Skeletal muscle tissue (tissue), 4 donors: Measurements from ENCODE around the gene KIF13A. TPM values are rescaled to one million over a fixed set of nuclear protein-coding genes. Genes with fewer than 3 reads are reported as not detected.

Source experiments
- H3K27ac ChIP-seq: one replicate; pipeline ENCODE4 v1.7.0; 2013; ENCODE audit warnings: mild to moderate bottlenecking, low read depth, low read length, inconsistent platforms
- H3K27me3 ChIP-seq, 3 donors: one replicate each; pipeline ENCODE4 v1.7.0; 2013; ENCODE audit warnings: low read length in 3 of 3; ENCODE audit not compliant: control insufficient read depth in 3 of 3, insufficient read depth in 3 of 3
- H3K36me3 ChIP-seq, 3 donors: one replicate each; pipeline ENCODE4 v1.7.0; 2013; ENCODE audit warnings: low read length in 3 of 3; ENCODE audit not compliant: control insufficient read depth in 3 of 3, insufficient read depth in 3 of 3
- H3K4me1 ChIP-seq, 3 donors: one replicate each; pipeline ENCODE4 v1.7.0; 2013; ENCODE audit warnings: low read length in 3 of 3, mild to moderate bottlenecking in 3 of 3; ENCODE audit not compliant: control insufficient read depth in 3 of 3, insufficient read depth in 3 of 3
- H3K4me3 ChIP-seq, 3 donors: one replicate each; pipeline ENCODE4 v1.7.0; 2013; ENCODE audit warnings: low read length in 3 of 3
- H3K9ac ChIP-seq, 3 donors: one replicate each; pipeline ENCODE4 v1.7.0; 2013; ENCODE audit warnings: low read length in 3 of 3, mild to moderate bottlenecking in 3 of 3, moderate library complexity in 2 of 3, low read depth in 1 of 3
- H3K9me3 ChIP-seq, 3 donors: one replicate each; pipeline ENCODE4 v1.7.0; 2013; ENCODE audit warnings: low read length in 3 of 3; ENCODE audit not compliant: control insufficient read depth in 3 of 3
- total RNA-seq: library from RNA; depleted of rRNA; stranded (reverse); fragments of >200 nt; gene quantifications from one replicate; pipeline ENCODE4 v1.2.3, GENCODE V29; 2014
- donor health status: Osteomylitis.

The KIF13A gene
- total RNA-seq, 1 donor from 2014 or later: 44.9 TPM

GRCh38 chr6:17879184-17879583 lies 108.3 kb downstream of the KIF13A start:
- Histone ChIP-seq H3K4me1 (peaks cover 4 to 17% (median 9%) of the 10 kb centered on the region in 3 donors), H3K4me3 (no peak overlapping the region)

GRCh38 chr6:17878734-17879133 lies 108.7 kb downstream of the KIF13A start:
- Histone ChIP-seq H3K27me3 (no peaks in the 10 kb centered on the region), H3K9me3 (no peaks in the 10 kb centered on the region), H3K4me3 (no peak overlapping the region), H3K9ac (no peak overlapping the region), H3K27ac (no peak overlapping the region), H3K36me3 (no peaks in the 10 kb centered on the region), H3K4me1 (peaks cover 4 to 17% (median 8%) of the 10 kb centered on the region in 3 donors)

More at GRCh38 chr6:17879184-17879583, 108.3 kb downstream of the KIF13A start:
- Histone ChIP-seq H3K9ac (no peak overlapping the region), H3K27me3 (no peaks in the 10 kb centered on the region), H3K27ac (no peak overlapping the region), H3K36me3 (no peaks in the 10 kb centered on the region), H3K9me3 (no peaks in the 10 kb centered on the region)

GRCh38 chr6:17877895-17878440 lies 109.5 kb downstream of the KIF13A start:
- no peaks in the 10 kb centered on the region for H3K9me3 ChIP-seq
- no peak overlapping the region for H3K9ac ChIP-seq
- H3K27ac ChIP-seq: no peak overlapping the region
- peaks cover 4 to 20% (median 8%) of the 10 kb centered on the region in 3 donors for H3K4me1 ChIP-seq
- H3K4me3 ChIP-seq: no peak overlapping the region
- no peaks in the 10 kb centered on the region for H3K27me3 ChIP-seq
- no peaks in the 10 kb centered on the region for H3K36me3 ChIP-seq

- Histone ChIP-seq H3K4me1 (peaks cover 4 to 20% (median 8%) of the 10 kb centered on the region in 3 donors), H3K36me3 (no peaks in the 10 kb centered on the region), H3K27me3 (no peaks in the 10 kb centered on the region), H3K27ac (no peak overlapping the region), H3K4me3 (no peak overlapping the region), H3K9ac (no peak overlapping the region), H3K9me3 (no peaks in the 10 kb centered on the region)
Observed at GRCh38 chr6:17877196-17877894, 110.1 kb downstream of the KIF13A start.

- Histone ChIP-seq H3K9me3 (no peaks in the 10 kb centered on the region), H3K27ac (no peak overlapping the region), H3K4me3 (no peak overlapping the region), H3K36me3 (no peaks in the 10 kb centered on the region), H3K4me1 (peaks cover 4 to 22% (median 8%) of the 10 kb centered on the region in 3 donors), H3K27me3 (no peaks in the 10 kb centered on the region), H3K9ac (no peak overlapping the region)
Observed at GRCh38 chr6:17874753-17875152, 112.7 kb downstream of the KIF13A start.

- Histone ChIP-seq H3K9me3 (no peaks in the 10 kb centered on the region), H3K27me3 (no peaks in the 10 kb centered on the region), H3K4me1 (peaks cover 0 to 15% (median 6%) of the 10 kb centered on the region in 3 donors), H3K36me3 (no peaks in the 10 kb centered on the region), H3K27ac (no peak overlapping the region), H3K4me3 (no peak overlapping the region), H3K9ac (no peak overlapping the region)
Observed at GRCh38 chr6:17872908-17873307, 114.5 kb downstream of the KIF13A start.

GRCh38 chr6:17871836-17872235 lies 115.6 kb downstream of the KIF13A start:
- no peak overlapping the region for H3K4me3 ChIP-seq
- H3K27ac ChIP-seq: no peak overlapping the region
- H3K36me3 ChIP-seq: no peaks in the 10 kb centered on the region
- no peak overlapping the region for H3K9ac ChIP-seq
- no peaks in the 10 kb centered on the region for H3K9me3 ChIP-seq
- no peaks in the 10 kb centered on the region for H3K27me3 ChIP-seq
- peaks cover 0 to 23% (median 8%) of the 10 kb centered on the region in 3 donors for H3K4me1 ChIP-seq

- Histone ChIP-seq H3K4me1 (peaks cover 2 to 26% (median 8%) of the 10 kb centered on the region in 3 donors), H3K36me3 (no peaks in the 10 kb centered on the region), H3K4me3 (no peak overlapping the region), H3K27me3 (no peaks in the 10 kb centered on the region), H3K27ac (no peak overlapping the region), H3K9ac (no peak overlapping the region), H3K9me3 (no peaks in the 10 kb centered on the region)
Observed at GRCh38 chr6:17871189-17871519, 116.3 kb downstream of the KIF13A start.

GRCh38 chr6:17870300-17871188 lies 116.9 kb downstream of the KIF13A start:
- Histone ChIP-seq H3K36me3 (no peaks in the 10 kb centered on the region), H3K9me3 (no peaks in the 10 kb centered on the region), H3K9ac (no peak overlapping the region), H3K27ac (no peak overlapping the region), H3K4me1 (peaks cover 7 to 28% (median 12%) of the 10 kb centered on the region in 3 donors), H3K27me3 (no peaks in the 10 kb centered on the region), H3K4me3 (no peak overlapping the region)

- Histone ChIP-seq H3K36me3 (no peaks in the 10 kb centered on the region), H3K4me3 (no peak overlapping the region), H3K9ac (no peak overlapping the region), H3K4me1 (peaks cover 15 to 36% (median 18%) of the 10 kb centered on the region in 3 donors), H3K27ac (no peak overlapping the region), H3K27me3 (no peaks in the 10 kb centered on the region), H3K9me3 (no peaks in the 10 kb centered on the region)
Observed at GRCh38 chr6:17869753-17870050, 117.7 kb downstream of the KIF13A start.
